Fibroblast of lung (primary cell): ENCODE measurements around the gene KLF15. TPM values are rescaled to one million over a fixed set of nuclear protein-coding genes. Genes with fewer than 3 reads are reported as not detected.

Experiments
- DNase-seq, 2 donors: peaks; one replicate each; pipeline versions ENCODE4 v3.0.0 to v3.0.0-alpha.2; 2010; ENCODE audit warnings: low read depth in 2 of 2
- H2AFZ ChIP-seq: 2 replicates; pipeline ENCODE4 v1.5.1; 2012; ENCODE audit warnings: low read length, control low read depth, inconsistent platforms
- H3K27ac ChIP-seq: 2 replicates; pipeline ENCODE4 v1.5.1; 2011; ENCODE audit warnings: low read length, control low read depth; ENCODE audit not compliant: insufficient read depth
- H3K27me3 ChIP-seq: 2 replicates; pipeline ENCODE4 v1.5.1; 2011; ENCODE audit warnings: mild to moderate bottlenecking, low read length; ENCODE audit not compliant: control insufficient read depth, insufficient read depth
- H3K36me3 ChIP-seq: 2 replicates; pipeline ENCODE4 v1.5.1; 2011; ENCODE audit warnings: low read length; ENCODE audit not compliant: control insufficient read depth, insufficient read depth
- H3K4me1 ChIP-seq: 2 replicates; pipeline ENCODE4 v1.5.1; 2011; ENCODE audit warnings: low read length; ENCODE audit not compliant: control insufficient read depth, insufficient read depth; ENCODE audit errors: extremely low read depth
- H3K4me2 ChIP-seq: 2 replicates; pipeline ENCODE4 v1.5.1; 2011; ENCODE audit warnings: low read length, control low read depth; ENCODE audit not compliant: insufficient read depth; ENCODE audit errors: extremely low read depth
- H3K4me3 ChIP-seq, 4 experiments: fragments of 200-600 bp in 1 of 4; sonication (generic) in 1 of 4; replicated peaks in 1 of 4; 2 replicates each; pipeline ENCODE4 v1.5.1; 2011 to 2016; ENCODE audit warnings: low read length in 4 of 4, low read depth in 3 of 4, mild to moderate bottlenecking in 3 of 4, control low read depth in 2 of 4, inconsistent platforms in 1 of 4, mixed read lengths in 1 of 4; ENCODE audit not compliant: insufficient read depth in 1 of 4; ENCODE audit errors: control extremely low read depth in 1 of 4
- H3K79me2 ChIP-seq: 2 replicates; pipeline ENCODE4 v1.5.1; 2012; ENCODE audit warnings: mild to moderate bottlenecking, low read length, inconsistent platforms; ENCODE audit not compliant: control insufficient read depth, insufficient read depth
- H3K9ac ChIP-seq: 2 replicates; pipeline ENCODE4 v1.5.1; 2011; ENCODE audit warnings: mild to moderate bottlenecking, low read length, control low read depth; ENCODE audit not compliant: insufficient read depth
- H3K9me3 ChIP-seq: 2 replicates; pipeline ENCODE4 v1.5.1; 2012; ENCODE audit warnings: low read depth, low read length; ENCODE audit not compliant: control insufficient read depth, insufficient read depth
- H4K20me1 ChIP-seq: 2 replicates; pipeline ENCODE4 v1.5.1; 2011; ENCODE audit warnings: low read length; ENCODE audit not compliant: control insufficient read depth, insufficient read depth; ENCODE audit errors: extremely low read depth
- EZH2 ChIP-seq: IDR thresholded peaks from 2 replicates; pipeline ENCODE4 v1.5.1; 2012; ENCODE audit warnings: low read length, control low read depth, mild to moderate bottlenecking; ENCODE audit errors: missing control alignments
- polyA plus RNA-seq, 2 donors: library from polyadenylated mRNA; depleted of rRNA in 1 of 2; stranded (reverse) in 1 of 2; unstranded in 1 of 2; fragments of >200 nt; gene quantifications; 2 replicates each; pipeline ENCODE4 v1.2.1, GENCODE V29; 2011 to 2012; ENCODE audit warnings: missing spikeins in 1 of 2
- total RNA-seq: library from RNA; depleted of rRNA; stranded (reverse); fragments of >200 nt; gene quantifications from 2 replicates; pipeline ENCODE4 v1.2.1, GENCODE V29; 2014
- TF ChIP-seq, protein P1 (sequence below), 2 donors: IDR thresholded peaks in 1 of 2; conservative IDR thresholded peaks in 1 of 2; 1 replicate in 1 of 2; 2 replicates in 1 of 2; pipeline ENCODE4 v1.5.1; 2011 to 2012; ENCODE audit warnings: low read length in 2 of 2, control low read depth in 1 of 2, inconsistent platforms in 1 of 2, low read depth in 1 of 2, mild to moderate bottlenecking in 1 of 2

KLF15 gene
- total and polyA plus RNA-seq, 2 donors (not counting 1 experiment from before 2014, with no cell fraction given), result 0.15 to 4.1 TPM

- Histone ChIP-seq H3K27ac (no peak overlapping the region), H3K4me2 (no peak overlapping the region), H3K4me3 (no peak overlapping the region), H4K20me1 (no peaks in the 10 kb centered on the region), H3K27me3 (peaks cover 5% of the 10 kb centered on the region), H2AFZ (no peak overlapping the region), H3K4me1 (no peaks in the 10 kb centered on the region), H3K79me2 (no peaks in the 10 kb centered on the region), H3K36me3 (no peaks in the 10 kb centered on the region), H3K9me3 (no peaks in the 10 kb centered on the region), H3K9ac (no peak overlapping the region)
- DNase-seq, result no peak
- TF ChIP-seq, protein P1, sequence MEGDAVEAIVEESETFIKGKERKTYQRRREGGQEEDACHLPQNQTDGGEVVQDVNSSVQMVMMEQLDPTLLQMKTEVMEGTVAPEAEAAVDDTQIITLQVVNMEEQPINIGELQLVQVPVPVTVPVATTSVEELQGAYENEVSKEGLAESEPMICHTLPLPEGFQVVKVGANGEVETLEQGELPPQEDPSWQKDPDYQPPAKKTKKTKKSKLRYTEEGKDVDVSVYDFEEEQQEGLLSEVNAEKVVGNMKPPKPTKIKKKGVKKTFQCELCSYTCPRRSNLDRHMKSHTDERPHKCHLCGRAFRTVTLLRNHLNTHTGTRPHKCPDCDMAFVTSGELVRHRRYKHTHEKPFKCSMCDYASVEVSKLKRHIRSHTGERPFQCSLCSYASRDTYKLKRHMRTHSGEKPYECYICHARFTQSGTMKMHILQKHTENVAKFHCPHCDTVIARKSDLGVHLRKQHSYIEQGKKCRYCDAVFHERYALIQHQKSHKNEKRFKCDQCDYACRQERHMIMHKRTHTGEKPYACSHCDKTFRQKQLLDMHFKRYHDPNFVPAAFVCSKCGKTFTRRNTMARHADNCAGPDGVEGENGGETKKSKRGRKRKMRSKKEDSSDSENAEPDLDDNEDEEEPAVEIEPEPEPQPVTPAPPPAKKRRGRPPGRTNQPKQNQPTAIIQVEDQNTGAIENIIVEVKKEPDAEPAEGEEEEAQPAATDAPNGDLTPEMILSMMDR (conservative IDR thresholded peaks at IDR 0.05 in 1 of 2, IDR thresholded peaks at IDR 0.05 in 1 of 2; ENCODE audit: low read depth in 1 of 2, low read length in 2 of 2), result no peak
- TF ChIP-seq EZH2, result no peak
Measured at GRCh38 chr3:126402666-126403302, 45.6 kb upstream of the KLF15 start.

GRCh38 chr3:126402178-126402577, 45.0 kb upstream of the KLF15 start:
- no peak for TF ChIP-seq EZH2
- Histone ChIP-seq H3K36me3 (no peaks in the 10 kb centered on the region), H3K4me3 (no peak overlapping the region), H4K20me1 (no peaks in the 10 kb centered on the region), H3K27ac (no peak overlapping the region), H2AFZ (no peak overlapping the region), H3K79me2 (no peaks in the 10 kb centered on the region), H3K27me3 (peaks cover 4% of the 10 kb centered on the region), H3K9me3 (no peaks in the 10 kb centered on the region), H3K9ac (no peak overlapping the region), H3K4me2 (no peak overlapping the region), H3K4me1 (no peaks in the 10 kb centered on the region)
- DNase-seq, result no peak

DNA sequence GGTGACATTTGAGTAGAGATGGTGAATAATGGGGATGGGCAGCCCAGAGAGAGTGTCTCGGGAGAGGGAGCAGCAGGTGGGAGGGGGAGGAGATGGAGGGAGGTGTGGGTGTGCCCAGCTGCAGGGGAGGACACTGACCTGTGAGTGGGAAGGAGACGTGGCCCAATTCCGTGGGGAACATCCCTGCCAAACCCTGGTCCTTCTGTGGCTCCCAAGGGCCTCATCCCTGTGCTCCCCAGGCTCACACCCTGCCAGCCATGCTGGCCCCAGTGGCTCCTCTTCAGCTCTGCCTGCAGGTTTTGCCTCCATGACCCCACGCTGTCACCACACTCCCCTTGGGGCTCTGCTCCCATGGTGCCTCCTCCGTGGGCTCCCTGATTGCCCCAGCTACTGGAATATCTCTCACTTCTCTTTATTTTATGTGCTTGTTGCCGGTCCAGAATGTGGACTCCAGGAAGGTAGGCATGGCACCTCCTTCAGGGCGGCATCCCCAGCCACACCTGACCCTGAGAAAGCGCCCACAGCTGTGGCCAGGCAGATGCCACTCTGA, 44.5 kb upstream of the KLF15 start:
- Histone ChIP-seq H3K79me2 (no peaks in the 10 kb centered on the region), H3K4me1 (no peaks in the 10 kb centered on the region), H3K9me3 (no peaks in the 10 kb centered on the region), H3K4me2 (no peak overlapping the region), H4K20me1 (no peaks in the 10 kb centered on the region), H3K9ac (no peak overlapping the region), H3K27ac (no peak overlapping the region), H3K4me3 (no peak overlapping the region), H3K27me3 (no peaks in the 10 kb centered on the region), H2AFZ (no peak overlapping the region), H3K36me3 (no peaks in the 10 kb centered on the region)
- TF ChIP-seq, protein P1 (conservative IDR thresholded peaks at IDR 0.05 in 1 of 2, IDR thresholded peaks at IDR 0.05 in 1 of 2; ENCODE audit: low read depth in 1 of 2, low read length in 2 of 2), result no peak
- TF ChIP-seq EZH2, result no peak
- no peak for DNase-seq
